NCI-H2081 (cell line): Measurements from ENCODE around the gene PHF14.

ENCODE experiments used
- DNase-seq, 2 experiments: peaks; one replicate each; lab custom pipeline; 2025; lab: John Stamatoyannopoulos, UW

Gene PHF14

GRCh38 chr7:11208883-11209465 lies 235.3 kb downstream of the PHF14 start:
- no peak for DNase-seq

GRCh38 chr7:11210374-11210773 lies 236.7 kb downstream of the PHF14 start:
- DNase-seq: no peak

- peak in 1 of 2 experiments; percentile 51 for DNase-seq
These were observed 238.5 kb downstream of the PHF14 start for GRCh38 chr7:11212080-11212711.

- no peak for DNase-seq
These were observed 239.1 kb downstream of the PHF14 start for GRCh38 chr7:11212816-11213215.

- no peak for DNase-seq
These were observed 239.6 kb downstream of the PHF14 start for GRCh38 chr7:11213266-11213665.

- DNase-seq: no peak
These were observed 242.6 kb downstream of the PHF14 start for GRCh38 chr7:11216276-11216675.

- DNase-seq: no peak
These were observed 244.3 kb downstream of the PHF14 start for GRCh38 chr7:11217848-11218565.
